ENCODE data around the gene BORA. TPM values are rescaled to one million over a fixed set of nuclear protein-coding genes. Genes with fewer than 3 reads are reported as not detected.

The BORA gene
- total and polyA plus RNA-seq, 12 donors, result 0.66 to 6.0 (median 1.8) TPM

GRCh38 chr13:72726726-72727416 is 852 bp upstream of the BORA start:
- no peaks in the 10 kb centered on the region for H3K27me3 ChIP-seq
- intact Hi-C loops (cut with DNase I), result no loop called here
- peak in 6 of 7 donors; percentile 16 to 48 (median 36) for DNase-seq
- TF ChIP-seq POLR2A (IDR thresholded peaks at IDR 0.05) (no peak), CTCF (IDR thresholded peaks at IDR 0.05) (no peak)
- H3K4me3 ChIP-seq, result peak overlapping the region; percentile 43 to 92 (median 68)
- peak overlapping the region in 4 of 5 donors; percentile 12 to 89 (median 67) for H3K27ac ChIP-seq
- peaks cover 0 to 34% of the 10 kb centered on the region in 2 donors for H3K4me1 ChIP-seq (replicated peaks in 1 of 2)
- H3K36me3 ChIP-seq (replicated peaks in 1 of 2), result no peaks in the 10 kb centered on the region
- no peaks in the 10 kb centered on the region for H3K9me3 ChIP-seq (replicated peaks in 1 of 3)
- 1 to 7% (median 3%) methylated on average over 11 to 49 of the region's 49 CpGs for WGBS, 4 donors

- 6 to 14% (median 10%) methylated on average over 3 of the region's 3 CpGs for WGBS, 4 donors
- DNase-seq, result no peak
- Histone ChIP-seq H3K36me3 (replicated peaks in 1 of 2) (no peaks in the 10 kb centered on the region), H3K4me1 (replicated peaks in 1 of 2) (peaks cover 0 to 34% of the 10 kb centered on the region in 2 donors), H3K27me3 (no peaks in the 10 kb centered on the region), H3K27ac (peak overlapping the region in 1 of 5 donors; percentile 62), H3K9me3 (replicated peaks in 1 of 3) (no peaks in the 10 kb centered on the region), H3K4me3 (peak overlapping the region in 3 of 4 donors; percentile 68 to 92 (median 78))
- intact Hi-C loops (cut with DNase I), result no loop called here
- TF ChIP-seq CTCF (IDR thresholded peaks at IDR 0.05), result no peak
- TF ChIP-seq POLR2A (IDR thresholded peaks at IDR 0.05), result no peak
Observed at GRCh38 chr13:72728290-72728605, 525 bp downstream of the BORA start.

- 92 to 95% (median 94%) methylated on average over 3 of the region's 3 CpGs for WGBS, 4 donors
Observed at GRCh38 chr13:72737033-72737432, 9.3 kb downstream of the BORA start.

GRCh38 chr13:72740015-72740414 is 12.3 kb downstream of the BORA start:
- H3K4me1 ChIP-seq (replicated peaks in 1 of 2), result no peaks in the 10 kb centered on the region
- intact Hi-C loops (cut with DNase I), result no loop called here
- H3K9me3 ChIP-seq (replicated peaks in 1 of 3), result no peaks in the 10 kb centered on the region
- TF ChIP-seq CTCF (IDR thresholded peaks at IDR 0.05) (no peak), POLR2A (IDR thresholded peaks at IDR 0.05) (no peak)
- whole genome bisulfite sequencing, 4 donors, result 76 to 87% (median 82%) methylated on average over 1 of the region's 1 CpG
- no peak overlapping the region for H3K27ac ChIP-seq
- no peaks in the 10 kb centered on the region for H3K36me3 ChIP-seq (replicated peaks in 1 of 2)
- no peak overlapping the region for H3K4me3 ChIP-seq
- H3K27me3 ChIP-seq, result no peaks in the 10 kb centered on the region
- no peak for DNase-seq

More at GRCh38 chr13:72737033-72737432, 9.3 kb downstream of the BORA start:
- intact Hi-C loops (cut with DNase I), result no loop called here
- TF ChIP-seq CTCF (IDR thresholded peaks at IDR 0.05) (no peak), POLR2A (IDR thresholded peaks at IDR 0.05) (no peak)
- Histone ChIP-seq H3K36me3 (replicated peaks in 1 of 2) (no peaks in the 10 kb centered on the region), H3K4me1 (replicated peaks in 1 of 2) (no peaks in the 10 kb centered on the region), H3K4me3 (no peak overlapping the region), H3K27me3 (no peaks in the 10 kb centered on the region), H3K9me3 (replicated peaks in 1 of 3) (no peaks in the 10 kb centered on the region), H3K27ac (no peak overlapping the region)
- no peak for DNase-seq
